HG02610 (cell line): ENCODE data around the gene GTF3A.
A peak's percentile ranks its signal among the peaks of the same experiment; 100 is the strongest.
"Not testable (repeated sequence)": the region's sequence is repeated elsewhere in the genome, so short reads cannot be mapped to it uniquely, and the experiment has no call there.

Experiments
- ATAC-seq: cut with Tn5 transposase; IDR thresholded peaks from one replicate; pipeline ENCODE4 v1.9.1; 2021; ENCODE audit warnings: mild to moderate bottlenecking, moderate library complexity; ENCODE audit not compliant: unreplicated experiment

The GTF3A gene

DNA sequence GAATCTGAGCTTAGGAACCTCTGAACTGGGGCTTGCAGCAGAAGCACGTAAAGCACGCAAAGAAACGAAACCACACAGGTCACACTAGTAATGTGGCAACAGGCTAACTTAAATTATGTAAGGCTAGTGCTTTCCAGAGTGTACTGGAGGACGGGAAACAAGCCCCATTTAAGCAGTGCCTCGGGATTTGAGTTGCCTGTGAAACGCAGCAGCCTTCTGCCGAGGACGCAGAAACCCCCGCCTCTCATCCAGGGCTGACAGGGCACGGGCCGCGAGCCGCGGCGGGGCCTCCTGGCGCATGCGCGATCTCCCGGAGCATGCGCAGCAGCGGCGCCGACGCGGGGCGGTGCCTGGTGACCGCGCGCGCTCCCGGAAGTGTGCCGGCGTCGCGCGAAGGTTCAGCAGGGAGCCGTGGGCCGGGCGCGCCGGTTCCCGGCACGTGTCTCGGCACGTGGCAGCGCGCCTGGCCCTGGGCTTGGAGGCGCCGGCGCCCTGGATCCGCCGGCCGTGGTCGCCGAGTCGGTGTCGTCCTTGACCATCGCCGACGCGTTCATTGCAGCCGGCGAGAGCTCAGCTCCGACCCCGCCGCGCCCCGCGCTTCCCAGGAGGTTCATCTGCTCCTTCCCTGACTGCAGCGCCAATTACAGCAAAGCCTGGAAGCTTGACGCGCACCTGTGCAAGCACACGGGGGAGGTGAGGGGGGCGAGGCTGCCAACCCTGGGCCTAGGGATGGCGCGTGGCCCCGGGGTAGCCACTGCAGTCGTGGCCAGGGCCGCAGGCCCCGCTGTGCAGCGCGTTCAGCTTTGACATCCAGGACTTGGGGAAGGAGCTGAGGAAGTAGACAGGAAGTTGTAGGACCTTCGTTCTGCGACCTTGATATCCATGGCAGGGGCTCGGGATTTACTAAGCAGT, at the start of gene GTF3A:
Gene GTF3A, plus strand, starts transcription at position 374 of the 912 bp plus-strand sequence.
- peak; percentile 68 for ATAC-seq

DNA sequence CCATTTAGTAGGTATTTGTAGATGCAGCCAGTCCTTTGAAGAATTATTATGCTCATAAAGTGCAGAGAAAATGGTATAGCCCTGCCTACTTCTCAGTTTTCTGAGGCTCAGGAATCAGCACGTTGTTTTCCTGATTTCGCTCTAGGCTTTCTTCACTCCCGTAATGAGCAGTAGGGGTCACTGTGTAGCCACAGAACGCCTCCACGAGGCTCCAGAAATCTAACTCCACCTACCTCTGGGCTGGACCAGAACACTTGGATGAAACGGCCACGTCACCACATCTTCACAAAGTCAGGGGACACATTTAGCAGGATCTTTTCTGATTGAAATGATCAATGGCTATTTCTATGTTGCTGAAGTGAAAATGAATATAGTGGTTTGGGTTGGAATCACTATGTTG, 49.8 kb upstream of the GTF3A start:
- ATAC-seq, result peak; percentile 63

DNA sequence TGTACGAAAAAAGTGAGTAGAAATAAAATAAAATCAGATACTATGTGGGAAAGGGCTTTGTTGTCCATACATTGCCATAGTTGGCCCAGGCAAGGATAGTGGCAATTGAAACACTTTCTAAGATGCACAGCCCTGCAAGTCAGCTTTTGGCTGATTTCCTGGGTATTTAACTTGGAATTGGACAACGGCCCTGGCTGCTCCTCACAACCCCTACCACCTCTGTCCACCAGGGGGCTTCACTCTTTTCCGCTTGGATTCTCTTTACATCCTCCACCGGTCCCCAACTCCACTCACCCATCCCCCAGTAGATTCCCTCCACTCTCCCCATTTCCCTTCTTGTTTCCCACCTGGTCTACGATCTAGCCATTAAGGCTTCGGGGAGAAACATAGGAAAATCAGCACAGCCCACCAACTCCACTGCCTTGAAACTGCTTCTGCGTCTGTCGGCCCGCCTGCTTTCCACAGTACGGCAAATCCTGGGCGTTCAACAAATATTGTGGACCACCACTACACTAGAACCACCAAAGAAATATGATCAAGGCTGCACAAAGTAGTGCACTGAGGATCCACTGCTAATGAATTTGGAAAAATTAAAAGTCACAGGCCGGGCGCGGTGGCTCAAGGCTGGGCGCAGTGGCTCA, 48.6 kb upstream of the GTF3A start:
- ATAC-seq, result no peak

DNA sequence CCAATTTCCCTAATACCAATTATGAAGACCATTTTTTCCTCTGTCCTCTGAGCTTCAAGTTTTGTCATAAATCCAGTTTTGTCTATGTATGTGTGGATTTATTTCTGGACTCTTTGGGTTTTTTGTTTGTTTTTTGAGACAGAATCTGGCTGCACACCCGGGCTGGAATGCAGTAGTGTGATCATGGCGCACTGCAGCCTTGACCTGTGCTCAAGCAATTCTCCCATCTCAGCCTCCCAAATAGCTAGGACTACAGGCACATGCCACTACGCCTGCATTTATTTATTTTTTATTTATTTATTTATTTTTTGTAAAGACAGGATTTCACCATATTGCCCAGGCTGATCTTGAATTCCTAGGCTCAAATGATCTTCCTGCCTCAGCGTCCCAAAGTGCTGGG, 45.3 kb upstream of the GTF3A start:
- no peak for ATAC-seq

DNA sequence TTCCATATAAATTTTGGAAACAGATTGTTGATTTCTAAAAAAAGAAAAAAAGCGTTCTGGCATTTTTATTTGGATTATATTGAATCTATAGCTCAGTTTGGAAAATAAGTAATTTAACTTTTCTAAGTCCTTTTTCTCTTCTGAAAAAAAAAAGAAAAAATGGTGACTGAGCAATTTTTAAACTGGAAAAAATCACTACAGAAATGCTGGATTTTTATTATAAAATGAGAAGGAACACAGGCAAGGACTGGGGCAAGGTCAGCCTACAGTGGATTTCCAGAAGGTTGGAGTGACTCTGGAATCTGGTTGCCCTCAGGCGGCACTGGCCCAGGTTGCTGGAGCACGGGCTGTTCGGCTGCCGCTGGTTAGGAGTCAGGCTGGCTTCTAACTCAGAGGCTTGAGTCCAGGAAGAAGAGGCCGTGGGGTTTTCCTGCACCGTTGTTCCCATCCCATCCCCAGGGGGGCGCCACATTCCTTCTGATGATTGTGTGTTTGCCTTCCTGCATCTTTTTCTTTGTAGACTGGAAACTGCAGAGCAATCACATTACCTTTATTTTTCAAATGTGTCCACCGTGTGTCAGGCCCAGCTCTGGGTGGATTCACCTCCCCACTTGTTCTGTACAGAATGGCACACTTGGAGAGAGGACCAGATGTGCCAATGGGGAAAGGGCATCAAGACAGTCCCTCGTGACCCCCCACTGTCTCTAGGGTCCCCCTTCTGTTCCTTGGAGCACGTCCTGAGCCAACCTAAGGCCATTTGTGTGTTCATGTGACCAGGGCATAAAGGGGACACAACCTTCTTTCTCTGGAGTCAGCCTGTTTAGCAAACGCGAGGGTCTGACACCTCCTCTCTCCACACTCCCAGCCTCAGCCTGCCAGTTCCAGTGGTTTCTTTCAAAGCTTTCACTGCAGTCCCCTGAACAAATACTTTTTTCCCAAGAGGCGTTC, 44.5 kb upstream of the GTF3A start:
- ATAC-seq, result no peak

DNA sequence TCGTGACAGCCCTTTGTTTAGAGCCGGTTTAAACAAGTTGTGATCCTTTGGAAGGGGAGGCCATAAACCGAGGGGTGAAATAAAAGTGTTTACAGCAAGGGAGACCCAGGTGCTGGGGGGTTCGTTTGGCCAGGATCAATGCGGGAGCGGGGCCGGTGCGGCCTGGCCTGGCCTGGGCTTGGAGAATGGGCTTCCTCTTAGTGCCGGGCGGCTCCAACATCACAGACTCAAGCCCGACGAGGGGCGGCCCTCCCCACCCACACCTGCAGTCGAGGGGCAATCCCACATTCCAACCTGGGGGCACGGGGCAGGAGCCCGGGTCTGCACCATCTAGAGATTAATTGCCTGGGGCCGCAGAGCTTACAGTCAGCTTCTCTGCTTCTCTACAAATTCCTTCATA, 42.8 kb upstream of the GTF3A start:
- no peak for ATAC-seq

DNA sequence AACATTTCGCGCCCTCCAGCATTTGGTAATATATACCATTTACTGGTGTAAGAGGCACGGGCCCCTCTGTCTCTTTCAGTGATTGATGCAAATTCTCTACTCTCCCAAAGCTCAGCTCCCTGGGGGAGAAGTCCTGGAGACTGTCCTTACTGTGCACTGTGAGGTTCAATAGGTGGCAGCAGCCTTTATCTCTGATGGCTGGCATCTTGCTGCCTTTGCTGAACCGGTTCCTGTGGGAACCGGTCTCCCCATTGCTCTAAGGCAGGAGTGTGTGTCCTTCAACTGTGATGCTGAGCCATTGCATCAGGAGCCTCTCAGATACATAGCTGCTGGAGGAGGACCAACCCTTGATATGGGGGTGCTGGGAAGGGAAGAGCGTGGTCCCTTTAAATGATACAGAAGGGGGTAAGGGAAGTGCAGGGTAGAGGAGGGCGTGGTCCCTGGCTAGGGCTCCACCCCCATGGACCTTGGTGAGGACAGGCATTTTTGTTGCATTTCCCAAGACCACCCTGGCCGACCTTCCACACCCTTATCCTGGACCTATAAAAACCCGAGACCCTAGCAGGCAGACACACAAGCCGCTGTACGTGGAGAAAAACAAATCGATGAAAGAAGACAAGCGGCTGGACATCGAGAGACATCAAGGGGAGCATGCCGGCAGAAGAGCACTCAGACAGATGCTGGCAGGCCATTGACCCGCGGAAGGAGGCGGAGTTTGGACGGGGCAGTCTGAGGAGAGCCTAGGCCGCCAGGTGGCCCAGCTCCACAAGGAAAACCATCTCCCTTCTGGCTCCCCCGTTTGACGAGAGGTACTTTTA, 41.1 kb upstream of the GTF3A start:
- no peak for ATAC-seq

DNA sequence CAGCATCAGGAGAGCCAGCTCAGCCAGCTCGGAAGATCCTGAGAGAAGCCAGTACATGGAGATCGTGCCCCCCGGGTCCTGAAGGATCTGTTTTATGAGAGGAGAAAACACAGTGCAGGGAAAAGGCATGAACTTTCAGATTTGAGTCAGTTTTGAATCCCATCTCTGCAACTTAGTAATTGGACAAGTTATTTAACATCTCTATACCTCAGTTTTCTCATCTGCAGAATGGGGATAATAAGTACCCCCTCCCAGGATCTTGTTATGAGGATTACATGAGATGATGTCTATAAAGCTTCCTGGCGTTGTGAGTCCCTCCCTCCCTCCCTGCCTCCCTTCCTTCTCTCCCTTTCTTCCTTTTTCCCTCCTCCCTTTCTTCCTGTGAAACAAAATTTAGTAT, 40.1 kb upstream of the GTF3A start:
- no peak for ATAC-seq

DNA sequence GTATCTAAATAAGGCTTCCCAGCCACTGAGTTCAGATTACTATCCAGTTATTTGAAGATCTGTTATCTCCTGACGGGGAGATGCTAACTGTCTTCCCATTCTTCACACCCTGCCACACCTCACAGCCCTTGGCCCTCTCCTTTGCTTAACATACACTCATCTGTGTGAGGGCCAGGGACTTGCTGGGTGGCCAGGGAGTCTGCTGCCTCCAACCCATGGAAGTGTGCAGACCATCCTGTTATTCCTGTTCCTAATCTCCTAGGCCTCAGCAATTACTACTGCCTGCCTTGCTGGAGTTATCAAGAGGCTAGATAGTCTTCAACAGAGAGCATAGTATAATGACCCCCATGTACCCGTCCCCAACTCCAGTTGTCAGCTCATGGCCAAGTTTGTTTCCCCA, 36.2 kb upstream of the GTF3A start:
- no peak for ATAC-seq

DNA sequence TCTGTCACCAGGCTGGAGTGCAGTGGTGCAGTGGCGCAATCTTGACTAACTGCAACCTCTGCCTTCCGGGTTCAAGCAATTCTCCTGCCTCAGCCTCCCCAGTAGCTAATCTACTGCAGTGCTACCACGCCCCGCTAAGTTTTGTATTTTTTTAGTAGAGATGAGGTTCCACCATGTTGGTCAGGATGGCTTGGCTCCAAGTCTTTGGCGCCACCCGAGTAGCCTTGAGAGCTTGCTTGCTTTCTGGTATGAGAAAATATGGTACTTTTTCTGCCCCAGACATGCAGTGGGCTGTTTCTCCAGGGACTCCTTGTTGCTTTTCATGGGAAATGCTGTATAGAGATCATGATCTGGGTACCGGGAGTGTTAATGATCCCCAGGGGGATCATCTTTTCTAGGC, 34.5 kb upstream of the GTF3A start:
- ATAC-seq, result no peak

DNA sequence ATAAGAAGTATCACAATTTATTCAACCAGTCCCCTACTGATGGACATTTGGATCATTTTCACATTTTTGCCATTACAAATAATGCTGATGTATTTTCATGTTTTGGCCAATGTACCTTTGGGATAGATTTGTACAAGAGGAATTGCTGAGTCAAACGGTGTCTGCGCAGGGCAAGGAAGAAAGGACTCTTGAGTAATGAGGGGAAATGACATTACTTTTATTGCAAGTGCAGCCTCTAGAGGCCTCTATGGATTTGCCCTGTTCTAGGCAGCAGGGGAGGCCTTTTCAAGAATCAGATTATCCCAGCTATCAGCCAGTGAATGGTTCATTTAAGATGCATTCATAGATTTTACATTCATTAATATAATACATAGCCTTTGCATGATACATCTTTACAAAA, 32.9 kb upstream of the GTF3A start:
- ATAC-seq, result no peak

DNA sequence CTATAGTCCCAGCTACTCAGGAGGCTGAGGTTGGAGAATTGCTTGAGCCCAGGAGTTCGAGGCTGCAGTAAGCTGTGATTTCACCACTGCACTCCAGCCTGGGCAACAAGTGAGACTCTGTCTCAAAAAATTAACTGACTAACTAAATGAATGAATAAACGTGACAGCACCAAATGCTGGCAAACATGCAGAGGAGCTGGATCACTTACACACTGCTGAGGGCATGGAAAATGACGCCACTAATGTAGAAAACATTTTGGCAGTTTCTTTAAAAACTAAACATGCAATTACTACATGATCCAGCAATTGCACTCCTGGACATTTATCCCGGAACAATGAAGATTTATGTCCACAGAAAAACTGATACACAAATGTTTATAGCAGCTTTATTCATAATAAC, 31.3 kb upstream of the GTF3A start:
- ATAC-seq, result no peak

DNA sequence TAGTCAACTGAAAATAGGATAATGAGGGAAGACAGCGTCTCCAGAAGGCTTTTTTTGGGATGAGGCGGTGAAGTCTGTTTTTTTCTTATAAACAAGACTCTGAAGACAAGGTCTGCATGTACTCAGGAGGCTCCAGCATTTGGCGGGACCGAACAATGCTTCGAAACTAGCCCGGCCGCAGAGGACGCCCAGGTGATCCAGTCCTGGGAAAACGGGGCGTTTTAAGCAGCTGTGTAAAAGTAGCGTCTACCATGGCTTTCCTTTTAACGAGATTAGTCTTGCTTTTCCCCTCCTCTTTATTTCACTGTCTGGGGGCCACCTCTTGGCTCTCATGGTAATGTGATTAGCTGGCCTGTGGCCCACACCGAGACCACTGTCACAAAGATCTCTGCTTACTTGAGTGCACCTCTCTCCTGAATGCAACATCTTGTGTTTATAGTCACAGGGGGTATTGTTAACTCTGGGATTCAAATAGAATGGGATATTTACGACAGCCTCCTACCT, 29.4 kb upstream of the GTF3A start:
- ATAC-seq, result no peak

DNA sequence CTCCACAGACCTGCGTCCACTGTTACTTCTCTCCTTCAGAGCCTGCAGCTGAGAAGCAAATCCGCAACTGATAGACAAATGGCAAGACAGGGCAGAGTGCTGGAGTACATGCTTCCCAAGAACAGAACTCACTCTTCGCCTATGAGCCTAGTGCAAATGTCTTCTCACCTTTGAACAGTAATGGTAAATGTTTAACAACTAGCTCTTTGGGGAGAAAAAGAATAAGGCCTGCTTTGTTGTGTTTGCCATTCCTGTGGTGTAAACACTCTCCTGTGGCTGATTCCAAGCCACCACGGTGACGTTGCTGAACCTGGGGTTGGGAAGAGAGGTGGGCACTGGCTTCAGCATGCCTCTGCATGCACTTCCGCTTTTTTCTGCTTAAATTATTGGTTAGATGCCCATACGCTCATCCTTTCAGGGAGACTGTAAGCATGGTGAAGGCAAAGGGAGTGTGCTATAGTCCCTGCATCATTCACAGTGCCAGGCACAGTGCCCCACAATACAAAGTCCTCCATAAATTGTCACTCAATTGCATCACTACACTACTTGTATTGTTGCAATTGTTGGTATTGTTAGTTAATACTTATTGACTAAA, 28.1 kb upstream of the GTF3A start:
- ATAC-seq, result no peak

DNA sequence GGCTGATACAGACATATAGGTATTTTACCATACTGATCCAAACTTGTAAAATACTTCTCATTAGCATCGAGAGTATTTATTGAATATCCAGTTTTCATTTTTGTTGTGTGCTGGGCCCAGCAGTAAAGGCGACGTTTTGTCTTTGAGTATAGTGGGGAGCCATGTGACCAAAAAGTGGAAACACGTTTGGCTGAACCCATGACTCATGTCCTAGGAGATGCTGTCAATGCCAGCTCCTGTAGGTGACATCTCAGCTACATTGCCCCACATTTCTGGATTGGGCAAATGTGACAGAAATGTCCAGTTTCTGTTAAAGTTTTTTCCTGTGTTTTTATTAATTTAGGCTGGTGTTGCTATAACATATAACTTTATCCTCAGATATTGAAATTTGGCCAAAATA, 26.1 kb upstream of the GTF3A start:
- ATAC-seq, result no peak

DNA sequence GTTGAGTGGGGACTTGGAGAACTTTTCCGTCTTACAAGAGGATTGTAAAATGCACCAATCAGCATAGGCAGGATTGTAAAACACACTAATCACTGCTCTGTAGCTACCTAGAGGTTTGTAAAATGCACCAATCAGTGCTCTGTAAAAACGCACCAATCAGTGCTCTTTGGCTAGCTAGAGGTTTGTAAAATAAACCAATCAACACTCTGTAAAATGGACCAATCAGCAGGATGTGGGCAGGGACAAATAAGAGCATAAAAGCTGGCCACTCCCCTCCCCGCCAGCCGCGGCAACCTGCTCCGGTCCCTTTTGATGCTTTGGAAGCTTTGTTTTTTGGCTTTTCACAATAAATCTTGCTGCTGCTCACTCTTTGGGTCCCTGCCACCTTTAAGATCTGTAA, 24.0 kb upstream of the GTF3A start:
- not testable (repeated sequence) for ATAC-seq

DNA sequence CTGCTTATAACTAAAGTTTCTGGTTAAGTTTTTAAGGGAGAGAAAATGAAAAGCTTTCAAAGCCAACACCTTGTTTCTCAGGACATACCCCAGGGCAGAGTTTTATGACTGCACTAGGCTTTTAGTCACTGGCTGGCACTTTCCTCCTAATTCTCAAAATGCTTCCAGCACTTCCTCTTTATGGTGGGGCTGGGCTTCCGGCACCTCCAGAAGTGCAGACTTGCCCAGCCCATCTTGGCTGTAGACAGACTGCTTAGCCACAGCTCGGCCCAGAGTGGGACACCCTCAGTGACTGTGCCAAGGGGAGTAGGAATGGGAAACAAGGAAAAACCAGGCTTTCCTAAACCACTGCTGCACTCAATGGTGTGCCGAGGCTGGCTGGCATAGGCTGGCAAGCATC, 23.2 kb upstream of the GTF3A start:
- ATAC-seq, result no peak

DNA sequence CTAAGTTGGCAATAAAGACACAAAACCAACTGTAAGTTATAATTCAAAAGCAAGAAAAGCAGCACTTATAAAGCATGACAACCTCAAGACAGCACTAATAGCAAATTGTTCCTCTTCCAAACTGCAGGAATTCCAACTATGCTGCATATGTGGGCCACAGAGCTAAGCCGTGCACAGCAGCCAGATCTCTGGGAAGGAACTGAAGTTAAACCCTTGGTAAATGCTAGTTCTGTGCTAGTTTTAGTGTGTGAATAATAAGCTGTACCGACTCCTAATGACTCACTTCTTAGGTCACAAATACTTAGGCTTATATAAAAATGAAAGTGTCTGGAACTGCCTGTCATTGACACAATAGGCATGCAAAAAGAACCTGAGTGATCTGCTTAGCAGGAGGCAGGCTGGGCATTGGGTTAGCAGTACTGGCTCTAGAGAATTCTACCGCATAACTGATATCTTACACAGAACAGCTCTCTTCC, 21.2 kb upstream of the GTF3A start:
- ATAC-seq, result no peak

DNA sequence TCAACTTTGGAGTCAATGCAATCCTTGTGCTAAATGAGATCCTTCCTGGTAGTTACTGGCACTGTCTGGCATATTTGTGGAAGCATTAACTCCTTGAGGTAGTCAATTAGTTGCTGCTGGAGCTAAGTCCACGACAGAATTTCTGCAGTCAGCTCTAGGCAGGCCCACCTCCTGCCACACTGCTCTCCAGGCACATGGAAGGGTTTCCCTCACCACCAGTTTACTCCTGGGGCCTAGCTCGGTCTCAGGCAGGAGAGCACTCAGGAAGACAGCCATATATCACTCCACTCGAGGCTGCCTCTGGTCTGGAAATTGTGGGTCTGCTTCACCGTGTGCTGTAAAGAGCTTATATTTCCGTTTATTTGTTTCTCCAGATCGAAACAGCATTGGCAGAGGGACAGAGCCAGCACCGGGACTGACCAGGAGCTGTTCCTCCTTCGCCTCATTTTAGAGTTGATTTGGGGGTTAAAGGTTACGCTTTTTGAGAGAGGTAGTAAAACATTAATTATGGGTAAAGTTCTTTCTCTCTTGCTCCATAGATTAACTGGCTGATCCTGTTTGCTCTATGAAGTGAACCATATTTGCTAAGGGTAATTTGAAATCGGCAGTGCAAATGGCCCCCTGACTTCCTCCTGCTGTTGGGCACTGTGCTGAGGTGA, 20.6 kb upstream of the GTF3A start:
- ATAC-seq, result no peak
